Breast epithelium (tissue), 3 donors: ENCODE results near the gene GNS.

Source experiments
- CTCF ChIP-seq, 3 donors: fragments of 450-650 bp; IDR thresholded peaks; one replicate each; pipeline ENCODE4 v1.5.1; 2016 to 2017; ENCODE audit warnings: antibody characterized with exemption in 3 of 3, mild to moderate bottlenecking in 3 of 3, moderate library complexity in 3 of 3
- POLR2AphosphoS5 ChIP-seq, 3 donors: sonication (generic); formaldehyde crosslinking; IDR thresholded peaks; one replicate each; pipeline ENCODE4 v1.6.1; 2017; ENCODE audit warnings: antibody characterized with exemption in 3 of 3

- no peak for TF ChIP-seq CTCF (IDR thresholded peaks at IDR 0.05)
- TF ChIP-seq POLR2AphosphoS5 (IDR thresholded peaks at IDR 0.05): no peak
Measured at GRCh38 chr12:64752833-64753238, 6.4 kb downstream of the GNS start.
